GM18511 (cell line): ENCODE results near the gene METRN.
"Not testable (repeated sequence)": the region's sequence is repeated elsewhere in the genome, so short reads cannot be mapped to it uniquely, and the experiment has no call there.

Experiments used
- ATAC-seq: cut with Tn5 transposase; IDR thresholded peaks from one replicate; pipeline ENCODE4 v1.9.1; 2021; ENCODE audit warnings: mild to moderate bottlenecking, moderate library complexity; ENCODE audit not compliant: unreplicated experiment

METRN gene

DNA sequence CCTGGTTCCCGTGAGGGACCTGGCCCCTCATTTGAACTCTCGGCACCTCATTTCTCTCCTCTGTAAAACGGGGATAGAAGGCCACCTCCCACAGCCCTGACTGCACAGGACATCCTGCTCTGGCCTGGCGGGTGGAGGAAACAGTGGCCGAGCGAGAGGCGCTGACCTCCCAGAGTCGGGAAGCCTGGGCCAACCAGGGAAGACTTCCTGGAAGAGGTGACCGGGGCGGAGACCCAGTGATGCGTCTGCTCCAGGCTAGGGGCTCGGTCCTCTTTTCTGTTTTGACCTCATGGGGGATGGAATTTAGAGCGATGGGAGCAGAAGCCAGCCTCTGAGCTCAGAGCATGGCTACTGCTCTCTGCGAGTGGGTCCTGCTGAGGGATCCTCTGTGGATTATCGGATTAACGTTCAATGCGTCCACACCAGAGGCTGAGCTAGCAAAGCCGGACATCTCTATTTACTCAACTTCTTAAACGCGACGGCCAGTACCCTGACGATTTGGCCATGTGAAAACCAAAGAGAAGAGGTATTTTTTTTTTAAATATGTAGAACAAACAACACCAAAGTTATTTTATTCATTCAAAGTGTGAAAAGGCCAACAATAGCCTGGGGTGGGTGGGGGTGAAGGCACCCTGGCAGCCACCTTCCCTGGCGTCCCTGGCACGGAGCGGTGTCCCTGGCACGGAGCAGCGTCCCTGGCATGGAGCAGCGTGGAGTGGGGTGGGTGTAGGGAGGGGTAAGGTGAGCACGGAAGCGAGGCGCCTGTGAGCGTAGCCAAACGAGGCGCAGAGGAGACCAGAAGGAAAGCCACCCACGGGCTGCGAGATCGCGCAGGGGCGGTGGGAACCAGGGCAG is 36.5 kb downstream of the METRN start:
- ATAC-seq: no peak

DNA sequence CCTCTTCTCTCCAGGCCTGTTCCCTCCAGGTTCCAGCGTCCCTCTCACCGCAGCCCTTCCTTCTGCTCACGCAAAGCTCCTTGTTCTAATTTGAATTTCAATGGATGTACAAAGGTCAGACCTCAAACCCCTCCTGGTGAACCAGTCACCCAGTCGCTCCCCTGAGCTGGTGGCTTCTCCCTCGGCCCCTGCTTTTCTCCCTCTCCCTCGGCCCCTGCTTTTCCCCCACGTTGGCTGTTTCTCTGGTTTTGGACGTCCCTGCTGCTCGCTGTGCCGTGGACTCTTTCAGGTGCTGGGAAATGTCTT is 37.0 kb downstream of the METRN start:
- no peak for ATAC-seq

DNA sequence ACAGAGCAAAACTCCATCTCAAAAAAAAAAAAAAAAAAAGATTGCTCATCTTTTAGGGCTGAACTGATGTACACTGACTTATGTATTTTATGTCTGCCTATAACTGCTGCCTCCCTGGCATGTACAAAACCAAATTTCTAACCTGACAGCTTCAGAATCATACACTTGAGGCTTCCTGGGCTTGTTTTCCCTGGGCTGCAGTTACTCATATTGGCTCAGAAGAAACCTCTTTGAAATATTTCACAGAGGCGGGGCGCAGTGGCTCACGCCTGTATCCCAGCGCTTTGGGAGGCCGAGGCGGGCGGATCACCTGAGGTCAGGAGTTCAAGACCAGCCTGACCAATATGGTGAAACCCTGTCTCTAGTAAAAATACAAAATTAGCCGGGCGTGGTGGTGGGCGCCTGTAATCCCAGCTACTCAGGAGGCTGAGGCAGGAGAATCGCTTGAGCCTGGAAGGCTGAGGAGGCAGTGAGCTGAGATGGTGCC is 39.2 kb downstream of the METRN start:
- not testable (repeated sequence) for ATAC-seq

DNA sequence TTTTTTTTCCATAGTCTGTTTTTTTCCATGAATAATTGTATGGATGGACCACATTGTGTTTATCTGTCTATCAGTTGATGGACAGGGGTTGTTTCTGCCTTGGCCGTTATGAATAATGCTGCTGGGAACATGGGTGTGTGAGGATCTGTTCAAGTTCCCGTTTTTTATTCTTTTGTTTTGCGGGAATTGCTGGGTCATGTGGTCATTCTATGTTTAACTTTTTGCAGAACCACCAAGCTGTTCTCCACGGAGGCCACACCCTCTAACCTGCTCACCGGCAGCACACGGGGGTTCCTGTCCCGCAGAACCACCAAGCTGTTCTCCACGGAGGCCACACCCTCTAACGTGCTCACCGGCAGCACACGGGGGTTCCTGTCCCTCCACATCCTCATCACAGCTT is 39.7 kb downstream of the METRN start:
- no peak for ATAC-seq

DNA sequence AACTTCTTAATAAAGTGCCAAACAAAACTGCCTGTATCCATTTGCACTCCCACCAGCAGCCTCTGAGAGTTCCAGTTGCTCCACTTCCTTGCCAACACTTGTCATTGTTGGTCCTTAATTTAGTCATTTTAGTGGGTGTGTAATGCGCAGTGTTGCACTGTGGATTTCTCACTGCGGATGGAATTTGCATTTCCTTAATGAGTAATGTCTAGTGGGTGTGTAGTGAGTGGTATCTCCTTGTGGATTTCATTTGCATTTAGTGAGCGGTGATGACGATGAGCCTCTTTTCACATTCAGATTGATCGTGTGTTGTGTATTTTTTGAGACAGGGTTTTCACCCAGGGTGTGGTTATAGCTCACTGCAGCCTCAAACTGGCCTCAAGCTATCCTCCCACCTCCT is 41.5 kb downstream of the METRN start:
- no peak for ATAC-seq

DNA sequence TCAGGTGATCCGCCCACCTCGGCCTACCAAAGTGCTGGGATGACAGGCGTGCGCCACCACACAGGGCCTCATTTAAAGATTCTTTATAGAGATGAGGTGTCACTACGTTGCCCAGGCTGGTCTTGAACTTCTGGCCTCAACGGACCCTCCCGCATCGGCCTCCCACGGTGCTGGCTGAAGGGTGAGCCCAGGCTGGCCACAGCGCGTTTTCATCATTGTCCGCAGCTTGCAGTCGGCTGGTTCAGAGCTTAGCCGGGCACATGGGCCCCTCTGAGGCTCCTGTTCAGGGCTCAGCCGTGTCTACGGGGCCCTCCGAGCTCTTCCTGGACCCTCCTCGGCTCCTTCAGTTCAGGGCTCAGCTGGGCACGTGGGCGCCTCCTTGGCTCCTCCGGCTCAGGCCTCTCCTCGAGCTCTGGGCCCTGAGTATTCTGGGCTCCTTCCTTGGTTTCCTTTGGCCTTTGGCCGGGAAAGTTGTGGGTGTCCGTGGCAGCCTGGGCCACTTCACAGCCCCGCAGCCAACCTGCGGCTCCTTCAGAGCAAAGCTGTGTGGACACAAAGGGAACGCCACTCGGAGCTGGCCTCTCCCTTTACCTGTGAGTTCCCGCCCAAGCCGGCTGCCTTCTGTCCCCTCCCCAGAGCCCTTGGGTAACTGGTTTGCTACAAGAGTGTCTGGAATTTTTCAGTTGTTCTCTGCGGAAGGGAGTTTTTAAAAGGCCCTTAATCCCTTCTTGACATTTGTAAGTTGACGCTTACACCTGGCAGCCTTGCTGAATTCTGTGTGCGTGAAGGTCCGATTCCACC is 44.4 kb downstream of the METRN start:
- no peak for ATAC-seq

DNA sequence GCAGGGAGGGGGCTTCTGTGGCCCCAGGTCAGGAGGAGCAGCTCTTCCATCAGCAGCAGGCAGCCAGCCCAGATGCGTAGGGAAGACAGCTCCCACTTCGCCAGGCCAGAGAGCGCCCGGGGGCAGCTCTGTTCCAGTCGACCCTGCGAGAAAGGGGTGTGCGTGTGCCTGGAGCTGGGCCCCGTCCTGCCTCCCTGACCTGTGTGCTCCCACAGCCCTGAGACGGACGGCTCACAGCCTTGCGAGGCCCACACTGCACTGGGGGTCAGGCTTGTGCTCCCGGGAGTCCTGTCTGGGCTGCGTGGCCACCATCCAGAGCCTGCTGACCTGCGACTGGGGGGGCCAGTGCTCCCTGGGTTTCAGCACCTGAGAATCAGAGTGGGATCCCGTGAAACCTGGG is 45.1 kb downstream of the METRN start:
- no peak for ATAC-seq

DNA sequence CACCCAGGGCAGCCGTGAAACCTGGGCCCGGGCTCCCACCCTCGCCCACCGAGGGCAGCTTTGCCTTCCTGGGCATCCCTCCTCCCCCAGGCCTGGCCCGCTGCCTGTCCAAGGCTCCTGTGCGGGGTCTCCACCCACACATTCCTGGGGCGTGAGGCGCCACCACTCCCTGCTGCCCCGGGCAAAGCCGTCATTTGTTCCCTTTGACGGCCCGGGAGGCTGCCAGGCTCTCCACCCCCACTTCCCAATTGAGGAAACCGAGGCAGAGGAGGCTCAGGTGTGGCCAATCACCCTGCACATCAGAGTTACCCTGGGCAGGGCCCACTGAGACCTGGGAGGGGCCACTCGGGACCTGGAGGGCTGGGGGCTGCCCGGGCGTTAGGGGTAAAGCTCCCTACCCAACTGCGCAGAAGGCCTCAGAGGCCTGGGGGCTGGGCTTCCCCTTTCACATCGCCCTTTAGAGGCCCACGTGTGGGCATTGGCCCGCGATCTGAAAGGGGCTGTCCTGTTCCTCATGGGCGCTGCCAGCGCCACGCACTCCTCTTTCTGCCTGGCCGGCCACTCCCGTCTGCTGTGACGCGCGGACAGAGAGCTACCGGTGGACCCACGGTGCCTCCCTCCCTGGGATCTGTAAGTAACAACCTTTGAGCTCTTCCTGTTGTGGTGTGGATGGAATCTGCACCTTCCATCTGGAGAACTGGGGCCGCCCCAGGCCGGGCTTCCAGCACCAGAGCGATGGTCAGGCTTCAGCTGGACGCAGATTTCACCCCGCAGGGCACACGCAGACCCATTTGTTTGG is 45.8 kb downstream of the METRN start, which contains the start of gene MSLN:
Gene MSLN, plus strand, starts transcription at position 190 of the 799 bp plus-strand sequence. CDS start 1,947 bp downstream, outside the sequence.
- no peak for ATAC-seq

DNA sequence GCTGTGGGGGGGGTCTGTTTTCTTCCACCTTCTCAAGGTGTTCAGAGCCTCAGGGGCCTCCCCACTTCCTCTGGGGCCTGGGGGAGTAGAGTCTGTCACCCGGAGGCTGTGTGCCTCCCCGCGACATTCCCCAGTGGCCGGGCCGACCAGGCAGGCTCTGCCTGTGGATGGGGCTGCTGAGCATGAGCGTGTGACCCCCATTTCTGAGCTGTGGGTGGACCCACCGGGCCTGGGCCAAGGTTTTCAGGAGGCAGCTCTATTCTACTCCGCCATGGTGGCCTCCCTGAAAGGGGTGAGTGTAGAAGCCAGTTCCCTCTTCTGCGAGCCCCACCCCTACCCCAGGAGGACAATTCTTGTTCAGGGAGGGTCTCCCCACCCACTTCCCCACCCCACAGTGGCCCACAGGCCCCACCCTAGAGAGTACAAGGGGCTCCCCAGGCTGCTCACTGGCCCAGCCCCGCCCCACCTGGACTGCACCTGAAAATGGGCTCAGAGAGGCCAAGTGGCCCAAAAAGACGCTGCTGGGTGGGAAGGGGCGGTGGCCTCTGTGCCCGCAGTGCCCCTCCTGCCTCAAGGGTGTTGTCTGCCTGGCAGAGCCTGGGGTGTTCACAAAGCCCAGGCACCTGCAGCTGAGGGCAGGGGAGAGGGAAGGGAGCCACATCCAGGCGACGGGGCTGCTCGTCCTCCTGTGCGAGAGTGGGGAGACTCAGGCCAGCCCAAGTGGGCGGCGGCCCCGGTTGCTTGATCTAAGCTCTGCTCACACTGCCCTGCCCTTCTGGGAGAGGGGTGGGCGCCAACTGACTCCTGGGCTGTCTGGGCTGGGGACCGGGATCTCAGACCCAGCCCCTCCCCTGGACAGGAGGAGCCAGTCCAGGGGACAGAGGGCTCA is 47.0 kb downstream of the METRN start:
- ATAC-seq: no peak

DNA sequence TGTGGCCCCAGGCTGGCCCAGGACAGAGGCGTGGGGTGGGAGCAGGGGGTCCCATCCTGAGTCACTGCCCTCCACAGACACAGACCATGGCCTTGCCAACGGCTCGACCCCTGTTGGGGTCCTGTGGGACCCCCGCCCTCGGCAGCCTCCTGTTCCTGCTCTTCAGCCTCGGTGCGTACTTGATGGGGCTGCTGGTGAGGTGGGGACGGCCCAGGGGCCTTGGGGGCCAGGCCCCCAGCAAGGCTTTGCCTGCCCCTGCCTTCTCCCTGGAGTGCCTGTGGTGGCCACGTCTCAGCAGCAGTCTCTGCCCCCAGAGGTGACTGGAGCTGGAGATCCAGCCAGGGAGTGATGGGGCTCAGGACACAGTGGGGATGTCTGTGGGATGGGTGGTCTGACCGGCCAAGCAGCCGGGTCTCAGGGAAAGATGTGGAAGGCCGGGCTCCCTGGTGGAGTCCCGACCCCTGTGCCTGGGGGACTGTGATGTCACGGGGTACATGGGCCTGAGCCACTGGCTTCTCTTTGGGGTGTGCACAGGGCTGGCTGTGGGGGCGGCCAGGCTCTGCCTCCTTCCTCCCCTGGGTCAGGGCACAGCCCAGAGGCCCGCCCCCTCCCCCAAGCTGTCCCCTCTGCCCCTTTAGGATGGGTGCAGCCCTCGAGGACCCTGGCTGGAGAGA is 47.8 kb downstream of the METRN start:
- ATAC-seq: no peak

DNA sequence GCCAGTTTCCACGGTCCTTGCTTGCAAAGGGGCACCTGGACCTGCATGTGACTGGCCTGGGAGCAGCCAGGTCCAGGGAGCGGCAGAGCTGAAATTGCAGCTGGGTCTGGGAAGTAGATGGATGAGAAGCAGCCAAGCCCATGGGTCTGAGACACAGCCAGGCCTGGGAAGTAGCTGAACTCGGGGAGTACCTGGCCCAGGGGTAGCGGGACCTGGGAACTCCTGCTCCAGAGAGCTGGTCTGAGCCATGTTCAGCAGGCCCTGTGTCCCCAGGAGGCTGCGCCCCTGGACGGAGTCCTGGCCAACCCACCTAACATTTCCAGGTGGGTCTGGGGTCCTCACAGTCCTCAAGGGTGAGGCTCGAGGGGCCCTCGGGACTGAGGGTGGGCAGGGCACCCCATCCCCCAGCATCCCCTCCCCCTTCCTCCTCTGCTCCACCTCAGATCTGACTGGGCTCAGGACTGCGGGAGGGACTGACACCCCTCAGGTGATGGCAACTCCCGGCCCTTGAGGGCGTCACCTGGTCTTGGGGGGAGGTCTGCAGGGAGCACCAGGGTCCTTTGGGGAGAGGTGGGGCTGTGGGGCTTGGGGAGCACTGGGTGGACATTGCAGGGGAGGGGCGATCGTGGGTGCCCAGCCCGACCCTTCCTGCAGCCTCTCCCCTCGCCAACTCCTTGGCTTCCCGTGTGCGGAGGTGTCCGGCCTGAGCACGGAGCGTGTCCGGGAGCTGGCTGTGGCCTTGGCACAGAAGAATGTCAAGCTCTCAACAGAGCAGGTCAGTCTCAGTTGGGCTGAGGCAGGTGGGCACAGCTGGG is 48.7 kb downstream of the METRN start:
- no peak for ATAC-seq

DNA sequence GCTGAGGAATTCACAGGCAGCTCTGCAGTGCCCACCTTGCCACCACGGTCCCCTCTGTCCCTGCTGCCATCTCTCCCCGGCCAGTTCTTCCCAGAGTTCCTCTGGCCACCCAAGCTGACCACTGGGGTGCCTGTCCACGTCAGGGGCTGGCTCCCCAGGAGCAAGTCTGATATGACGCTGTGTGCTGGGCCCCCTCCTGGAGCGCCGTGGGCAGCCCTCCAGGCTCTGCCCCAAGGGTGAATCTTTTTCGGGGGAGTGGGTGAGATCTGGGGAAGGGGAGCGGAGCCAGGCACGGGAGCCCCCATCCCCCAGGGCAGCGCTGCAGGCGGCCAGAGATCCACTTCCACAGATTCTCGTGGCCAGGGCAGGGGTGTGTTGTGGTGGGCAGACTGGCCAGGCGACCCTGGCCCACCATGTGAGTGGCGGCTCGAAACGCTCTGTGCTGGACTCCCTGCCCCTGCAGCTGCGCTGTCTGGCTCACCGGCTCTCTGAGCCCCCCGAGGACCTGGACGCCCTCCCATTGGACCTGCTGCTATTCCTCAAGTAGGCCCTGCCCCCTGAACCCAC is 49.3 kb downstream of the METRN start:
- no peak for ATAC-seq

DNA sequence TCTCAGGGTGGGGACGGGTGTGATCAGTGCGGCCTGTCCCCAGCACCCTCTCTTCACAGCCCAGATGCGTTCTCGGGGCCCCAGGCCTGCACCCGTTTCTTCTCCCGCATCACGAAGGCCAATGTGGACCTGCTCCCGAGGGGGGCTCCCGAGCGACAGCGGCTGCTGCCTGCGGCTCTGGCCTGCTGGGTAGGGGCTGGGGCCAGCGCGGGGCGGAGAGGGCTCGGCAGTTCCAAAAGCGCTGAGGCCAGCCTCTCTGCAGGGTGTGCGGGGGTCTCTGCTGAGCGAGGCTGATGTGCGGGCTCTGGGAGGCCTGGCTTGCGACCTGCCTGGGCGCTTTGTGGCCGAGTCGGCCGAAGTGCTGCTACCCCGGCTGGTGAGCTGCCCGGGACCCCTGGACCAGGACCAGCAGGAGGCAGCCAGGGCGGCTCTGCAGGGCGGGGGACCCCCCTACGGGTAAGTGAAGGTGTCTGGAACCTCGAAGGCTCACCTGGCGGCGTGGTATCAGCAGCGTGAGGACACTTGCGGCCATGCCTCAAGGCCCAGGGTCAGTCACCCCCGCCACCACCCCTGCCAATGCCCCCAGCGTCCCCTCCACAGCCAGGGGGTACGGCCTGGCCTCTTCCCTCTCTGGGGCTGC is 50.0 kb downstream of the METRN start:
- ATAC-seq: no peak

DNA sequence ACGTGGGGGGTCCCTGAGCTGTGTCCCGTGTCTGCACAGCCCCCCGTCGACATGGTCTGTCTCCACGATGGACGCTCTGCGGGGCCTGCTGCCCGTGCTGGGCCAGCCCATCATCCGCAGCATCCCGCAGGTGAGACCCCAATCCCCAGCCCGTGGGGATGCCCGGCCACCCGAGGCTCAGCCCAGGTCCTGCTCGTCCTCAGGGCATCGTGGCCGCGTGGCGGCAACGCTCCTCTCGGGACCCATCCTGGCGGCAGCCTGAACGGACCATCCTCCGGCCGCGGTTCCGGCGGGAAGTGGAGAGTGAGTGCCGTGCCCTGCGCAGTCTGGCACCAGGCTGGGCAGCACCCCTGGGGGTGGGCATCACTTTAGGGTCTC is 50.6 kb downstream of the METRN start:
- ATAC-seq: no peak

DNA sequence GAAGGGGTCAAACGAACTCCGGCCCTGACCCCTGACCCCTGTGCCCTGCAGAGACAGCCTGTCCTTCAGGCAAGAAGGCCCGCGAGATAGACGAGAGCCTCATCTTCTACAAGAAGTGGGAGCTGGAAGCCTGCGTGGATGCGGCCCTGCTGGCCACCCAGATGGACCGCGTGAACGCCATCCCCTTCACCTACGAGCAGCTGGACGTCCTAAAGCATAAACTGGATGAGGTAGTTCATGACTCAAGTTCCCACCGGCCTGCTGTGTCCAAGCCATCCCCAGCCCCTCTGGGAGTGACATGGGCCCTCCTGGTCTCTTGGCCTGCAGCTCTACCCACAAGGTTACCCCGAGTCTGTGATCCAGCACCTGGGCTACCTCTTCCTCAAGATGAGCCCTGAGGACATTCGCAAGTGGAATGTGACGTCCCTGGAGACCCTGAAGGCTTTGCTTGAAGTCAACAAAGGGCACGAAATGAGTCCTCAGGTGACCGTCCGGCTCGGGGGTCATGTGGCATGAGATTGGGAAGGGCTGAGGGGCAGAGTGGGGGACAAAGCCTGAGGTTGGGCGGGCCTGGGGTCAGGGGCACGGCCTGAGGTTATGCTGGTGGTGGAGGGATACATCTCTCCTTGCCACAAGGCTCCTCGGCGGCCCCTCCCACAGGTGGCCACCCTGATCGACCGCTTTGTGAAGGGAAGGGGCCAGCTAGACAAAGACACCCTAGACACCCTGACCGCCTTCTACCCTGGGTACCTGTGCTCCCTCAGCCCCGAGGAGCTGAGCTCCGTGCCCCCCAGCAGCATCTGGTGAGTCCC is 51.3 kb downstream of the METRN start:
- ATAC-seq: no peak

DNA sequence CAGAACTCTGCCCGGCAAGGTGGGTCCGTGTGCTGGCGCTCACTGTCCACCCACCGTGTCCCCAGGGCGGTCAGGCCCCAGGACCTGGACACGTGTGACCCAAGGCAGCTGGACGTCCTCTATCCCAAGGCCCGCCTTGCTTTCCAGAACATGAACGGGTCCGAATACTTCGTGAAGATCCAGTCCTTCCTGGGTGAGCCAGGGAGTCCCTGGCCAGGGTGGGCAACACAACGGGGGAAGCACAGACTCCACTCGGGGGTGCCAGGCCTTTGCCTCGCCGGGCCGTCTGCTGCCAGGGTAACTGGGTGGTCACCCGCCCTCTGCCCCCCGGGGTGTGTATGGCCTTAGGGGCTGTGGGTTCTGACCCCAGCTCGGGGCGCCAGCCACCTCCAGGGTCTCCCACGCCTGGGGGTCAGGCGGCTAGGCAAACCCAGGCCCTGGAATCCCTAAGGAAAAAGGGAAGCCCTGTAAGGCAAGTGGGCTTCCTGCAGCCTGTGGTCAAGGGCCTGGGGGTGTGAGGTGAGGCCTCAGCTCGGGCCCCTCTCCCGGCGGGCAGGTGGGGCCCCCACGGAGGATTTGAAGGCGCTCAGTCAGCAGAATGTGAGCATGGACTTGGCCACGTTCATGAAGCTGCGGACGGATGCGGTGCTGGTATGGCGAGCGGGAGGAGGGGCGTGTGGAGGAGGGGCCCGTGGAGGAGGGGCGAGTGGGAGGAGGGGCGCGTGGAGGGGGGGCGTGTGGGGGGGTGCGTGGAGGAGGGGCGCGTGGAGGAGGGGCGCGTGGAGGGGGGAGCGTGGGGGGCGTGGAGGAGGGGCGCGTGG is 52.1 kb downstream of the METRN start:
- ATAC-seq: no peak
